Breast epithelium (tissue), 4 donors: Measurements from ENCODE around the gene PLEKHM2. TPM values are rescaled to one million over a fixed set of nuclear protein-coding genes. Genes with fewer than 3 reads are reported as not detected.

ENCODE experiments used
- DNase-seq, 2 donors: peaks; one replicate each; pipeline ENCODE4 v3.0.0-alpha.2; 2019; ENCODE audit warnings: low spot score in 2 of 2
- H3K27ac ChIP-seq, 2 donors: fragments of 200-600 bp; sonication (generic) in 1 of 2; one replicate each; pipeline ENCODE4 v1.5.1; 2016 to 2019; ENCODE audit warnings: mild to moderate bottlenecking in 1 of 2
- H3K27me3 ChIP-seq, 2 donors: fragments of 200-600 bp; sonication (generic) in 1 of 2; one replicate each; pipeline versions ENCODE4 v1.5.1 to v1.6.0; 2017 to 2019; ENCODE audit warnings: control low read depth in 1 of 2, mild to moderate bottlenecking in 1 of 2
- H3K36me3 ChIP-seq: fragments of 200-600 bp; one replicate; pipeline ENCODE4 v1.5.1; 2019
- H3K4me1 ChIP-seq, 2 donors: fragments of 200-600 bp; sonication (generic); one replicate each; pipeline ENCODE4 v1.5.1; 2016 to 2019; ENCODE audit warnings: control low read depth in 1 of 2
- H3K4me3 ChIP-seq, 3 donors: fragments of 200-600 bp; sonication (generic); 1 replicate in 2 of 3; 2 replicates in 1 of 3; pipeline ENCODE4 v1.5.1; 2016 to 2019; ENCODE audit warnings: mild to moderate bottlenecking in 3 of 3, moderate library complexity in 2 of 3
- H3K9me3 ChIP-seq, 2 donors: fragments of 200-600 bp; sonication (generic) in 1 of 2; one replicate each; pipeline ENCODE4 v1.5.1; 2016 to 2019; ENCODE audit warnings: control low read depth in 1 of 2
- CTCF ChIP-seq, 3 donors: fragments of 450-650 bp; IDR thresholded peaks; one replicate each; pipeline ENCODE4 v1.5.1; 2016 to 2017; ENCODE audit warnings: antibody characterized with exemption in 3 of 3, mild to moderate bottlenecking in 3 of 3, moderate library complexity in 3 of 3
- POLR2A ChIP-seq: fragments of 450-650 bp; IDR thresholded peaks from one replicate; pipeline ENCODE4 v1.6.1; 2016; ENCODE audit warnings: antibody characterized with exemption, mild to moderate bottlenecking, moderate library complexity
- POLR2AphosphoS5 ChIP-seq, 3 donors: sonication (generic); formaldehyde crosslinking; IDR thresholded peaks; one replicate each; pipeline ENCODE4 v1.6.1; 2017; ENCODE audit warnings: antibody characterized with exemption in 3 of 3
- intact Hi-C: fragments of 100-400 bp; cut with DNase I; formaldehyde crosslinking; loops from one replicate; pipeline ENCODE4 v1.15.1; 2023; ENCODE audit warnings: low total_unique reads
- total RNA-seq, 3 donors: library from RNA; depleted of rRNA; stranded (reverse); fragments of >200 nt; gene quantifications; one replicate each; pipeline ENCODE4 v1.1.0, GENCODE V29; 2016

PLEKHM2 gene
- total RNA-seq, 3 donors from 2014 or later = 29.7 to 56.5 (median 41.6) TPM

- Histone ChIP-seq H3K4me3 (no peak overlapping the region), H3K9me3 (no peaks in the 10 kb centered on the region), H3K27ac (peak overlapping the region; percentile 54 to 69), H3K27me3 (no peaks in the 10 kb centered on the region), H3K36me3 (peaks cover 6% of the 10 kb centered on the region), H3K4me1 (peaks cover 0 to 10% of the 10 kb centered on the region in 2 donors)
- intact Hi-C loops = no loop called here
- DNase-seq = no peak
- TF ChIP-seq CTCF (IDR thresholded peaks at IDR 0.05) (no peak), POLR2AphosphoS5 (IDR thresholded peaks at IDR 0.05) (no peak), POLR2A (no peak)
Observed at GRCh38 chr1:15714406-15715136, 30.5 kb downstream of the PLEKHM2 start.

- no peaks in the 10 kb centered on the region for H3K27me3 ChIP-seq
- intact Hi-C loops = no loop called here
- TF ChIP-seq CTCF (IDR thresholded peaks at IDR 0.05) (no peak), POLR2A (no peak), POLR2AphosphoS5 (IDR thresholded peaks at IDR 0.05) (no peak)
- no peak overlapping the region for H3K27ac ChIP-seq
- H3K4me1 ChIP-seq = peaks cover 0 to 10% of the 10 kb centered on the region in 2 donors
- no peaks in the 10 kb centered on the region for H3K9me3 ChIP-seq
- DNase-seq = no peak
- H3K4me3 ChIP-seq = no peak overlapping the region
- peaks cover 6% of the 10 kb centered on the region for H3K36me3 ChIP-seq
Observed at GRCh38 chr1:15717418-15718125, 33.5 kb downstream of the PLEKHM2 start.

GRCh38 chr1:15718199-15718601, 34.1 kb downstream of the PLEKHM2 start:
- no peaks in the 10 kb centered on the region for H3K9me3 ChIP-seq
- no peak for TF ChIP-seq CTCF (IDR thresholded peaks at IDR 0.05)
- no peak for TF ChIP-seq POLR2AphosphoS5 (IDR thresholded peaks at IDR 0.05)
- TF ChIP-seq POLR2A = no peak
- no peak for DNase-seq
- H3K36me3 ChIP-seq = peaks cover 6% of the 10 kb centered on the region
- H3K27me3 ChIP-seq = no peaks in the 10 kb centered on the region
- H3K4me1 ChIP-seq = peaks cover 0 to 10% of the 10 kb centered on the region in 2 donors
- intact Hi-C loops = no loop called here
- H3K4me3 ChIP-seq = no peak overlapping the region
- no peak overlapping the region for H3K27ac ChIP-seq

- no peak overlapping the region for H3K27ac ChIP-seq
- H3K4me3 ChIP-seq = no peak overlapping the region
- H3K27me3 ChIP-seq = no peaks in the 10 kb centered on the region
- intact Hi-C loops = no loop called here
- TF ChIP-seq POLR2A = no peak
- no peak for TF ChIP-seq POLR2AphosphoS5 (IDR thresholded peaks at IDR 0.05)
- TF ChIP-seq CTCF (IDR thresholded peaks at IDR 0.05) = no peak
- H3K4me1 ChIP-seq = peaks cover 0 to 5% of the 10 kb centered on the region in 2 donors
- no peaks in the 10 kb centered on the region for H3K9me3 ChIP-seq
- H3K36me3 ChIP-seq = peaks cover 6% of the 10 kb centered on the region
- no peak for DNase-seq
Observed at GRCh38 chr1:15719381-15720120, 35.4 kb downstream of the PLEKHM2 start.

GRCh38 chr1:15720861-15721260, 36.7 kb downstream of the PLEKHM2 start:
- intact Hi-C loops = no loop called here
- Histone ChIP-seq H3K4me3 (no peak overlapping the region), H3K4me1 (no peaks in the 10 kb centered on the region), H3K9me3 (no peaks in the 10 kb centered on the region), H3K36me3 (peaks cover 6% of the 10 kb centered on the region), H3K27ac (no peak overlapping the region), H3K27me3 (no peaks in the 10 kb centered on the region)
- TF ChIP-seq POLR2A (no peak), POLR2AphosphoS5 (IDR thresholded peaks at IDR 0.05) (no peak), CTCF (IDR thresholded peaks at IDR 0.05) (no peak)
- DNase-seq = no peak
